Tongue (tissue), 2 donors: ENCODE results near the gene HLF. TPM values are rescaled to one million over a fixed set of nuclear protein-coding genes. Genes with fewer than 3 reads are reported as not detected.

Source experiments
- DNase-seq: peaks from one replicate; pipeline ENCODE4 v3.0.0-alpha.2; 2015
- total RNA-seq: library from RNA; depleted of rRNA; stranded (reverse); fragments of >200 nt; gene quantifications from one replicate; pipeline ENCODE4 v1.2.3, GENCODE V29; 2014

HLF gene
- total RNA-seq, 1 donor from 2014 or later, result 14.3 TPM

DNA sequence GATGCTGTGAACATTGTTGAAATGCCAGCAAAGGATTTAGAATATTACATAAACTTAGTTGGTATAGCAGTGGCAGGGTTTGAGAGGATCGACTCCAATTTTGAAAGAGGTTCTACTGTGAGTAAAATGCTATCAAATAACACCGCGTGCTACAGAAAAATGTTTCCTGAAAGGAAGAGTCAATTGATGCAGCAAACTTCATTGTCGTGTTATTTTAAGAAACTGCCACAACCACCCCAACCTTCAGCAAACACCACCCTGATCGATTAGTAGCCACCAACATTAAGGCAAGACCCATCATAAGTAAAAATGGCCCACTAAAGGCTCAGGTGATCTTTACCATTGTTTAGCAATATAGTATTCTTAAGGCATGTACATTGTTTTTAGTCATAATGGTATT lies 27.3 kb downstream of the HLF start:
- no peak for DNase-seq

DNA sequence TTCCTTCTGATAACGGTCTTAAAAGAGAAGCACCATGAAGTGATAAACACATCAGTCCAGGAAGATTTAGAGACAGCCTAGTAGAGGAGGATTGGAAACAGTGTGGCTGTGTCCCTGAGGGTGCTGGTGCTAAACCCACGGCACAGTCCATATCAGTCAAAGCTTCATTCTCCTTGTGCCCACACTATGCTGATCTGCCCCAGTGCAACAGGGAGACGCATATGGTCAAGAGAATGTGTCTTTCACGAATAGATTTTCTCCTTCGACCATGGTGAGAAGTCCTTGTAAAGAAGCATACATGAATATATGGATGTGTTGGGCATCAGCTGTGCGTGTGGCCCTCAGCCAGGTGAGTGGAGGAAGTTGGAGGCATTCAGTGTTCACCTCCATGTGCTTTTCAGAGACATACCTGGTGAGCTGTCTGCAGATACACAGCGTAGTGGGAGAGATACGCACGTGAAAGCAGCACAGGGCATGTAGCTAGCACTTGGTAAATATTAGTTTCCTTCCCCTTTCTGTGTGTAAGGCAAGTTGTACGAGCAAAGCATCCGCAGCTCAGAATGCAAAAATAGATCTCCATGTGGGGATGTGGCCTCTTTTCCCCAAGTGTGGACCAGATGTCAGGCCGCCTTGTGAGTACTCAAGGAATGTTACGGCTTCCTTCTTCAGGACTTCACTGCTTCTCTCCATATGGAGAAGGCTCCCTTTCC lies 29.4 kb downstream of the HLF start:
- DNase-seq, result no peak

DNA sequence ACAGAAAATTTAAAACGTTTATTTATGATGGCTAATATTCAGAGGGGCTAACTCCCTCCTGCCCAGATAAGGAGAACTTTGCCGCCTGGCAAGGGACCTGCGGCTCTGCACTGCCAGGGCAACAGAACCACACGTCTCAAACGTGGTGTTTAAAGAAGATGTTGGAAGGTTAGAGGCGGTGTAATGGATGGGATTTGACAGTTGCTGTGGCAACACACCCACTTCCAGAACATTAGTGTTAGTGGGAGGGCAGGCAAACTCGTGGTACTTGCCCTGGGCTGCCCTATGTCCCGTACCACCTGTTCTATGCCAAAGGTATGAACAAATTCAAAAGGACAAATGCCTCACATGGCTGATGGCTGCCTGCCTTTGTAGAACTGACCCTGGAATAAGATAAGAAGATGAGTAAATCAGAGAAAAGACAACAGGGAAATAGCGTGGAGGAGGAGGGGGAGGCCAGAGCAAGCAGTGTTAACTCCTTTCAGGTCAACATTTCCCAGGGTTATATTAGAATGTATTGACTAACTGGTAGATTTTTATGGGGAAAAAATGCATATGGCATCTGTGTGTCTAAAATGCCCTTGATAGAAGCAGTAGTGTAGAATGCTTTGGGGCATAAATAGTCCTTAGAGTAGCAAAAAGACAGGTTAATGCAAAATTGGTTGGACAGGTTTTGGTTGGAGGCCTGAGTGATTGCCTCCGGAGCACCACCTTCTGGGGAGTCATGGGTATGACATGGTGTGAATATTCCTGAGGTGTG lies 30.8 kb downstream of the HLF start:
- DNase-seq, result peak; percentile 77

DNA sequence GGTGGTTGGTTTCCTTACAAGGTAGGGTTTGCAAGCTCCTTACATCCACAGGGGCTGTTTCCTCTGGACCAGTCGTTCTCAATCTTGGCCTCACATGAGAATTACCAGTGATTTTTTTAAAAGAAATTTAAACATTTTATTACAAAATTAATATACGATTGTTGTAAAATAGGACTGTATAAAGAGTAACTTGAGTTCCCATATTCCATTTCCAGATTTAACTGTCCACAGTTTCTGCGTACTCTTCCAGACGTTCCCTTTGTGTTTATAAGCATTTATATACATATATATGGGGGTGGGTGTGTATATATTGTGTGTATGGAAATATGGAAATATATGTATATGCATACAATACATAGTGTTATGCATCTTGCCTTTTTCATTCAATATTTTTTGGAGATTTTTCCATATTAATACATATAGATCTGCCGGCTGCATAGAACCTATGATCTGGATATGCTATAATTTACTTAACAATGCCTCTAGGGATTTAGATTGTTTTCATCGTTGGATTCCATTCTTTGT lies 31.5 kb downstream of the HLF start:
- no peak for DNase-seq

DNA sequence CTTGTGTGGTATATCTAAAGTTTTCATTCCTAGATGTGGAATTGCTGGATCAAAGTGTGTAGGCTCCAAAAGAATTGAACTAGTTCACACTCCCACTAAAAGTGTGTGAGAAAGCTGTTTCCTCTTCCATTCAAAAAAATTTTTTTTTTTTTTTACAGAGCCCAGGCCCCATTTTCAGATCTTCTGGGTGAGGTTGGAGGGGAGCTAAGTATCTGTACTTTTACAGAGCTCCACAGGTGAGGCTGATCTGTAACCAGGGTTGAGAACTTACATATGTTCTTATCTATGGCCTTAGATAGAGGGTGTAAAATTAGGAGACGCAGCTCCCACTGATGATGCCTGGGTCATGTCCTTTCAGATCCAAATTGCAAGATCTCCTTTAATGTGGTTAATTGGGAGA lies 31.9 kb downstream of the HLF start:
- DNase-seq, result no peak

DNA sequence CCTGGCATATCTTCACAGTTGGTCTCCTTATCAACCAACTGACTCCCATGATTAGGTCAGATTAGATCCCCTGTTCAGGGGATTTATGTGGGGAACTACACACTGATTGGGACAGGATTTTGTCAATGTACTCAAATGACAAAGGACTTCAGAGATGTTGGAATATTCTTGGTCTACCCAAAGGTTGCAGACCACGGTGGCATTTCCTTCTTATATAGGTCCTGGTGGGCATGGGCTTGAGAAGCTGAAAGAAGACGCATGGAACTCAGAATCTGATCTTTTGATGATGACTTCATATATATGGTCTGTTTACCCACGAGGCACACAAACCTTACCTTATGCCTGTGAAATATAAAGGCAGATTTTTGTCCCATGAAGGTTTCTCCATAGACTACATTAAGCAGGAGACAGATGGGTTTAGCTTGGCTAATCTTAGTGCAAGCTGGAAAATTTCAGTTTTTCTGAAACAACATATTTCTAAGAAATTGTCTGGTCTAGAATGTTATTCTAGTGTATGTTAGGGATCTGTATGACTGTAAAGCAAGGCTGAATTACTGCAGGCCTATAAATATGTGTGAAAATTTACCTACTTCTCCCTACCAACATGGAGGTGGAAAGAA lies 33.5 kb downstream of the HLF start:
- DNase-seq, result no peak

DNA sequence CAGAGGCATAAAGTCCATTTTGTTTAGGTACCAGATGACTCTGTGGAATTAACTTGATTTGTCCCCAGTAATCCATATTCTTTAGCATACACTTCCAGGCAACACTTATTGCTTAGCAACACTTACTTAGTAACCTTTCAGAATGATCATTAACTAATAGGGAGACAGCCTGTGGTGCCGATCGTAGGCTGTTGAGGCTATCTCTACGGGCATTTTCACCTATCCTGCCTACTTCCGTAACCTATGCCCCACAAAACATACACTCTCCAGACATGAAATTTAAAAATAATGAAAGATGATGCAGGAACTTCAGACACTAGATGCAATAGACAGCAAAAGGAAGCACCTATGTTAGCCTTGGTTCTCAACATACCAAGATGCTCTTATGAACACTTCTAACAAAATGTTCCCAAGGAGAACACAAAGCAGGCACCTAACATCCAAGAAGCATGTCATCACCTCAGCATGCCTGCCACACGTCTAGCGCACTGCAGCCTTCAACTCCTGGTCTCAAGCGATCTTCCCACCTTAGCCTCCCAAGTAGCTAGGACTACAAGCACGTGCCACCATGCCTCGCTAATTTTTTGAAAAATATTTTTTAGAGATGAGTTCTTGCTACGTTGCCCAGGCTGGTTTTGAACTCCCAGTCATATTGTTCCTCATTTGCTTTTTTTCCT lies 34.5 kb downstream of the HLF start:
- DNase-seq, result no peak

DNA sequence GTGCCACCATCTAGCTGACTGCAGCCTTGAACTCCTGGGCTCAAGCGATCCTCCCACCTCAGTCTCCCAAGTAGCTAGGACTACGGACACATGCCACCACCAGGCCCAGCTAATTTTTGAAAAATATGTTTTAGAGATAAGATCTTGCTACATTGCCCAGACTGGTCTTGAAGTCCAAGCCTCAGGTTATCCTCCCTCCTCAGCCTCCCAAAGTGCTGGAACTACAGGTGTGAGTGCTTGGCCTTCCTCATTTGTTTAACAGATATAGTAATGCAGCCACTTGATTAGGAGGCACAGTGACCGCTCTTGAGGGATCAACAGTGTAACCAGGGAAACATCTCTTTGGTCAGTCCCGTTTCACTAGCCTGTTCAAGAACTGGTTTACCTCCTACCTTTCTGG lies 35.1 kb downstream of the HLF start:
- DNase-seq, result no peak

DNA sequence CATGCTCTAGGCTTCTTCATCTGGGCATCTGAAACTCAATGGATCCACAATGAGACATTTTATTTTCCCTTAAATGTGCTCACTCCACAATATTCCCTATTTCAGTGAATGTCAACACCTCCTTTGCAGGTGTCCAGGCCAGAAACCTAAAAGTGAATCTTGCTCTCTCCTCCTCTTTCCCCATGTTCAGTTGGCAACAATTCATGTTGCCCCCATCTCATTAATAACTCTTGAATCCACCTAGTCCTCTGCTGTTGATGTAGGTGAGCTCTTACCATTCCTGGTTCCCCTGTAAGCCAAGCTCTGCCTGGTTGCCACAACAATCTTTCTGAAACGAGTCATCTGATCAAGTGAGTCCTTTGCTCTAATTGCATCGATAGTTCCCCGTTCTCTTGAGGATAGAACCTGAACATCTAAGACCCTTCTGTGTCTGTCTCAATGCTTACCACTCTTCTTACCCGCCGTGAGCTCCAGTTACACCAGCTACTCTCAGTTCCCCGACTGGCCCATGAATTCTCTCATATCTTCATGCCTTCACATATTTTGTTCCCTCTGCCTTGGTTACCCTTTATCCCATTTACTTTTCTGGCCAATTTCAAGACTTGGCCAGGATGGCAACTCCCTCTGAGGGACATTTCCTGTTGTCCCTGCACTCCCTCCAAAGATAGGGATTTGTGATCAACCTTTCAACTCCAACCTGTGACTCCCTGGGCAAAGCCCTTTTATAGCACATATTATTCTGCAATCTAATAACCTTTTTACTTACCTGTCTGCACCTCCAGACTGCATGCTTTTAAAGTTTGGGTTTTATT lies 35.9 kb downstream of the HLF start:
- DNase-seq, result no peak

DNA sequence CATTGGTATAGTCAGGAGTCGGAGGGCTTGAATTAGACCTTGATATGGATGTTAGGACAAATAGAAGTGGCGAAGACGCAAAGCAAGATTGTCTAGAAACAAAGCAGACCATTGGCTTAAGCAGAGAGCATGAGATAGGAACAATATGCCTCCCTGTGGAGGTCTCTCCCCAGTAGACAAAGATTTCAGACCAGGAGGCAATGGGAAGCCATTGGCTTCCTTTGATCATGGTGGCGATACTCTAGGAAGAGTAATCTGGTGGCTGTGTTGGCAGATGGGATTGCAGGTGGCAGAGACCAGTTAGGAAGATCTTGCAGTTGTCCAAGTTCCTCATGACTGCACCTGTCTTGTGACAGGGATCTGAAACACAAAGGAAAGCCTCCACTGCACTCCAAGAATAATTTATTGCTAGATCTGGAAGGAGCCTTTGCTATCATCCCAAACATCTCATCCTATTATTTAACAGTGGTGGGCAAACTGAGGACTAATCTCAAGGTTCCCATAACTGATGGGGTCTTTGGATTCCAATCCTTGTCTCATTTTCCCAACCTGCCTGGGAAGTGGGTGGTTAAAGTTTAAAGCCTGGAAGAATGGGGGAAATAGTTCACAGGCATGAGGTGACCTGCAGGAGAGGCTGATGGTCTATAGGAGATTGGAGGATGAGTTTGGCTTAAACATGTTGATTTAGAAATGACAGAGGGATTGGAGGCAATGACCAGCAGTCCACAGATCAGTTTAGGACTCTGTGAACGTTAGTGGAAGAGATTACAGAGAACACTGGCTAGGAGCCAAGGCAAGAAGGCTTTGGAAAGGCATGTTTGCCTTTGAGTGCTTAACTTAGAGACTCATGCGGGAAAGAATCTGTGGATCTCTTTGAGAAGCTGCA lies 37.0 kb downstream of the HLF start:
- peak; percentile 43 for DNase-seq

DNA sequence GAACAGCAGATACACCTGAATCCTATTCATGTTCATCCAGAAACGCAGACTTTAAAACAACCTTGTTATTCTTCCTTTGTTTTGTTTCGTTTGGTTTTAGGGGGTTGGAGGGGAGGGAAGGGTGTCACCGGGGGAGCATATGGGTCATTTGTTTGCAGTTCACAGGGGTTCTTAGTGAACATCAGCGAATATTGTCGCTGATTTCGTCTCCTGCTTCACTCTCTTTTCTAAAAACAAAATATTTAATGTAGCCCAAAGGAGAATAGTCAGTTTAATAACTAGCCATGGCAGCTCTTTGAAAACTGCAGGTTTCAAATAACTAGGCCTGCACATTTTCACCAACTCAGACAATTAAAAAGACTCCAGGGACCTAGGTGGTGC lies 37.6 kb downstream of the HLF start:
- DNase-seq, result no peak

DNA sequence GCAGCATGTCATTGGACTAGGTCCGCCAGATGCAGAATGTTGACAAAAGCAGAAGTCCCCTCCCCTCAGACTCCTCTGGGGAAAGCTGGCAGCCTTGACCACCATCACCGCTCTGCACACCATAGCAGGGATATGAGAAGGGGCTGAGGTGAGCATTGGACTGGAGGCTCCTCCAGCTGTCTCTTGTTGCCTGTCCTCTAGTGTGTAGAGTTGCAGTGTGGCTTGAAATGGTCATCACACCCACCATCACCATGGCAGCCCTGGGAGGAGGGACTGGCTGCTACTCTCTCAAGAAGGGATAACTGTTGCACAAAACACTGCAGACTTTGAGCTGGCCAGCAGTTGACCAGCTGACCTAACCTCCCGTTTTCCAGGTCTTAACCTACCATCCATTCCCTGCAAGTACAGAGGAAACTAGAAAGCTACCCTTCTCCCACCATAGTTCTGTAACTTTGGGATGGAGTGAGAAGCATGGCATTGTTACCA lies 38.3 kb downstream of the HLF start:
- no peak for DNase-seq

DNA sequence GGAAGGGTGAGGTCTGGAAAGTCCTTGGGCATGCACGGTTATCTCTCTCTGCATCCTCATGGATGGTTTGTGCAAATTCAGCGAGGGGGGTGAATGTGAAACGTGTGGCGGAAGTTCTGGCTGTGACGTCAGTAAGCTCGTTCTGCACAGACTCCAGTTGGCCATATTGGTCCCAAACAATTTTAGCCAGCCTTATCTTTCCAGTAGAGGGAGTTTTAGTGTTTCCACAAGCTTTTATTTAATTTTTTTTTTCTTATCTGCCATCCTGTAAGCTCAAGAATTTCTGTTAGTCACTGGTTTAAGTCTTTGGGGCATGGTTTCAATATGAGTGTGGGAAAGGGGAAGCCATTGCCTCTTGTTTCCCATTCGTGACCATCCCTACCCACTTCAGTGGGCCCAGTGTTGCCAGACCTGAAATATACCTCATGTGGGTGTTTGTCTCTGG lies 39.0 kb downstream of the HLF start:
- DNase-seq, result no peak

DNA sequence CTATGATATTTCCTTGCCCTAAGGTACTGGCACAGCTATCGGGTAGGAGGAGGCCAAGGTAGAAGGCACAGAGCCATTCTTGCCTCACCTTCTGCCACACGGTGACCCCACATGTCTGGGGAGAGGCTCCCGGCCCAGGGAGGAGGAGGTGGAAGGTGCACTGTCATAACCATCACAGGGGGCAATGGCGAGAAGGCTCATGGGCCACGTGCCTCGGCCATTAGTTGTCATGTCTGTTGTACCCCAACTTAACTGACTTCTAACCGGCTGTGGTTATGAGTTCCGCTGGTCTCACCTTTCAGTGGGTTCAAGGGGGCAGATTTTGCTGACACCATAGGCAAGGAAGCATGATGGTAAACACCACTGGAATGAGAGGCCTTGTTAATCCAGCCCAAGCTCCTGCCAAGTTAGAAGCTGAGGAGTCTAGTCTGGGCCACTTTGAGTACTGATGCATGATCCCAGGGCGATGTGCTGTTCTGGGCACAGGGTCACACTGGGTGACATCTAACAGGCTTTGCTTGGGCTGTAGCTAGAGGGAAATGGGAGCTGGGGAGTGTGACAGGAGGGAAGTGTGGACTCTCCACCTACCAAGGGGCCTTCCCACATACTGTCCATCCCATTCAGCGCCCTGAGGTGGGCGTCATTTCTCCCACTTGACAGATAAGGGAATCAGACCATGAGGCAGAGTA lies 39.6 kb downstream of the HLF start:
- DNase-seq, result no peak

DNA sequence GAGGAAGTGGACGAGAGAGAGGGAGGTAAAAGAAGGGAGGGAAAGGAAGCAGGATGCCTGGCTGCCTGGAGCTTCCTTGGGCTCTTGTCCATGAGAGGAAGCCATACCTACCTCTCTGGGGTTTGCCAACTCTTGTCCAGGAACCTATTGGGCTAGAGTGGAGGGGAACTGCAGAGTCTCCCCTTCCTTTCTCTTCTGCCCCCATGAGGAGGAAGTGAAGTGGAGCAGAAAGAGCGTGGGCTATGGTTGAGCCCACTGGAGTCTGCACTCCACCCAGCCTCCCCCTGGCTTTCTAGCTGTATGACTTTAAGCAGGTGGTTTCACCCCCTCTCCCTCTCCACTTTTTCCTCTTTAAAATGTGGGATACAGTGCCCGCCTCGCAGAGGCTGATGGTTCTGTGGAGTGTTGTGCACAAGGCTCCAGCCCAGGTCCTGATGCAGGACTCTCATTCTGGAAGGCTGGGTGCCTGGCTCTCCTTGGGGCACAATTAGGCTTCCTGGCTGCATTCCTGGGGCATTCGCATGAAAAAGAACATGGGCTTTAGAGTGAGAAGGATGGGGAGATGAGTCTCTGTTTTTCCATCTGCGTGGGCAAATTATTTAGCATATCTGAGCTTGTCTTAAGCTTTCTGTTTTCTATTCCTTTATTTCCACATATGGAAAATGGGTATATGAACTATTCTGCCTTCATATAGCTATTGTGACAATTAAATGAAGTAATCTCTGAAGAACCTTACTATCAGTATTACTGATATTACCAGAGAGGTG lies 40.7 kb downstream of the HLF start:
- no peak for DNase-seq

DNA sequence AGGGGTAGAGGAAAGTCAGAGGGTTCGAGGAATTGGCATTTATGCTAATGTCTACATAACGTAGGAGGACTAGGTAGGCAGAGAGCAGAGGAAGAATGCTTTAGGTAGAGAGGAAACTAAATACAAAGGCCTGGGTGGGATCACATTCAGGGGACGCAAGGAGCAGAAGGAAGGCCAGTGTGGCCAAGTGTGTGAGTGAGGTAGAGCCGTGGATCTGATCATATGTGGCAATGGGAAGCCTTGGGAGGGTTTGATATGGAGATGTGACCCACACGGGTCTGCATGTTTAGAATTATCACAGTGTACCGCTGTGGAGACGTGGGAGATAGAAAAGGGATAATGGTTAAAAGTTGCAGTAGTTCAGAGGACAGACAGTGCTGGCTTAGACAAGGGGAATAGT lies 43.1 kb downstream of the HLF start:
- no peak for DNase-seq

DNA sequence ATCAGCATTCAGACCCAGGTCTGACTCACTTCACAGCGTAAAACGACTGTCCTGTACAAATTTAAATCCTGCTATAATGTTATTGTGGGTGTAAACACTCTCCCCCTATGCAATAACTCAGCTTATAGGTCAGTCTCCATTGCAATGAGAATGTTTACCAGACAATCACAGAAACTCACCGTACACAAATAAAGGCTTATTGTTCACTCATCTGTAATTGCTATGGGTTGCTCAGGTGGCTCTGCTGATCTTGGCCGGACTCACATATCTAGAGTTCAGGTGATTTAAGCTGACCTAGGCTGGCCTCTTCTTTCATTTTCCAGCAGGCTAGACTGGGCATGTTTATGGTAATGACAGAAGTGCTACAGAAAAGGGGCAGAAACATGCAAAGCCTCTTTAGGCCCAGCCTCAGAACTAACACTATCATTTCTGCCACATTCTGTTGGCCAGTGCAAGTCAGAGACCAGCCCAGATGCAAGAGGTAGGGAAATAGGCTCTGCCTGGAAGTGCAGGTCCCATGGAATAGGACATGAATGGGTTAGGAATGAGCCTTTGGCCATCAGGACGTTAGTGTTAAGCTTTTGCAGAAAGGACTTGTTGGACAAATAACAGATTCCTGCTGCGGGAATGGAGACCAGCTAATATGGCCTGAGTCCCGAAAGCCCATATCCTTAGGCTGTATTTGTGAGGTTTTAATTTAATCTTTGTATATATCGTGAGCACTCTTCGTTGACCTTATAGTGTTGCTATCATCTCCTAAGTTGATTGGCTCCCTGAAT lies 44.0 kb downstream of the HLF start:
- DNase-seq, result no peak

DNA sequence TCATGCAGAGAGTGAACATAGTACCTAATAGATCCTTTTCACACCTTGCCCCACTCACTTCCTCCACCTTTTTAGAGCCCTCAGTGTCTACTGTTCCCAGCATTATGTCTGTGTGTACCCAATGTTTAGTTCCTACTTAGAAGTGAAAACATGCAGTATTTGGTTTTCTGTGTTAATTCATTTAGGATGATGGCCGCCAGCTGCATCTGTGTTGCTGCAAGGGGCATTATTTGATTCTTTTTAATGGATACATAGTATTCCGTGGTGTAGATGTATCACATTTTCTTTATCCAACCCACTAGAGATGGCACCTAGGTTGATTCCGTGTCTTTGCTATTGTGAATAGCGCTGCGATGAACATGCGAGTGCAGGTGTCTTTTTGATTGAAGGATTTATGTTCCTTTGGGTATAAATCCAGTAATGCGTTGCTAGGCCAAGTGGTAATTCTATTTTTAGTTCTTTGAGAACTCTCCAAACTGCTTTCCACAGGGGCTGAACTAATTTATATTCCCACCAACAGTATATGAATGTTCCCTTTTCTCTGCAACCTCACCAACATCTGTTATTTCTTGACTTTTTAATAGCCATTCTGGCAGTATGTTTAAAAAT lies 47.1 kb downstream of the HLF start:
- DNase-seq, result no peak
